ENCODE results near the gene SYT2. TPM values are rescaled to one million over a fixed set of nuclear protein-coding genes. Genes with fewer than 3 reads are reported as not detected.

SYT2 gene
- total RNA-seq, 1 donor from 2014 or later = 3.1 TPM

GRCh38 chr1:202590975-202591411, 119.3 kb downstream of the SYT2 start:
- H3K4me1 Mint-ChIP-seq = peaks cover 36% of the 10 kb centered on the region
- H3K27me3 Mint-ChIP-seq (ENCODE audit: low read depth) = no peaks in the 10 kb centered on the region
- H3K36me3 Mint-ChIP-seq = no peaks in the 10 kb centered on the region
- DNase-seq (ENCODE audit: low spot score in 2 of 2, unreplicated experiment in 2 of 2) = no peak
- no peaks in the 10 kb centered on the region for H3K9me3 Mint-ChIP-seq
- peak overlapping the region; percentile 30 for H3K27ac Mint-ChIP-seq
- H3K4me3 Mint-ChIP-seq = no peak overlapping the region
- no peak for TF ChIP-seq CTCF (IDR thresholded peaks at IDR 0.05; ENCODE audit: unreplicated experiment)

GRCh38 chr1:202590126-202590525, 120.1 kb downstream of the SYT2 start:
- H3K27ac Mint-ChIP-seq = peak overlapping the region; percentile 87
- H3K4me3 Mint-ChIP-seq = no peak overlapping the region
- no peak for DNase-seq (ENCODE audit: low spot score in 2 of 2, unreplicated experiment in 2 of 2)
- H3K9me3 Mint-ChIP-seq = no peaks in the 10 kb centered on the region
- peaks cover 39% of the 10 kb centered on the region for H3K4me1 Mint-ChIP-seq
- H3K27me3 Mint-ChIP-seq (ENCODE audit: low read depth) = no peaks in the 10 kb centered on the region
- H3K36me3 Mint-ChIP-seq = no peaks in the 10 kb centered on the region
- no peak for TF ChIP-seq CTCF (IDR thresholded peaks at IDR 0.05; ENCODE audit: unreplicated experiment)

GRCh38 chr1:202589190-202589930, 120.9 kb downstream of the SYT2 start:
- H3K4me1 Mint-ChIP-seq = peaks cover 43% of the 10 kb centered on the region
- TF ChIP-seq CTCF (IDR thresholded peaks at IDR 0.05; ENCODE audit: unreplicated experiment) = no peak
- no peaks in the 10 kb centered on the region for H3K27me3 Mint-ChIP-seq (ENCODE audit: low read depth)
- DNase-seq (ENCODE audit: low spot score in 2 of 2, unreplicated experiment in 2 of 2) = peak in 1 of 2 experiments; percentile 49
- H3K27ac Mint-ChIP-seq = peak overlapping the region; percentile 87
- no peak overlapping the region for H3K4me3 Mint-ChIP-seq
- no peaks in the 10 kb centered on the region for H3K9me3 Mint-ChIP-seq
- H3K36me3 Mint-ChIP-seq = peaks cover 2% of the 10 kb centered on the region

- Mint-ChIP-seq H3K27ac (peak overlapping the region; percentile 87), H3K9me3 (no peaks in the 10 kb centered on the region), H3K27me3 (ENCODE audit: low read depth) (no peaks in the 10 kb centered on the region), H3K4me1 (peaks cover 46% of the 10 kb centered on the region), H3K4me3 (no peak overlapping the region), H3K36me3 (peaks cover 6% of the 10 kb centered on the region)
- DNase-seq (ENCODE audit: low spot score in 2 of 2, unreplicated experiment in 2 of 2) = no peak
- no peak for TF ChIP-seq CTCF (IDR thresholded peaks at IDR 0.05; ENCODE audit: unreplicated experiment)
These were observed 121.6 kb downstream of the SYT2 start for GRCh38 chr1:202588503-202589189.

GRCh38 chr1:202587859-202588485, 122.3 kb downstream of the SYT2 start:
- peak overlapping the region; percentile 87 for H3K27ac Mint-ChIP-seq
- no peak for DNase-seq (ENCODE audit: low spot score in 2 of 2, unreplicated experiment in 2 of 2)
- H3K27me3 Mint-ChIP-seq (ENCODE audit: low read depth) = no peaks in the 10 kb centered on the region
- no peak overlapping the region for H3K4me3 Mint-ChIP-seq
- no peaks in the 10 kb centered on the region for H3K9me3 Mint-ChIP-seq
- no peak for TF ChIP-seq CTCF (IDR thresholded peaks at IDR 0.05; ENCODE audit: unreplicated experiment)
- H3K36me3 Mint-ChIP-seq = peaks cover 6% of the 10 kb centered on the region
- peaks cover 46% of the 10 kb centered on the region for H3K4me1 Mint-ChIP-seq
